Esophagus squamous epithelium (tissue), 4 donors: ENCODE data around the gene HOXB8.

Experiments used
- CTCF ChIP-seq, 6 experiments: fragments of 450-650 bp in 4 of 6; fragments of 200-600 bp in 2 of 6; sonication (generic) in 2 of 6; IDR thresholded peaks; one replicate each; pipeline ENCODE4 v1.5.1; 2016 to 2019; ENCODE audit warnings: antibody characterized with exemption in 6 of 6, mild to moderate bottlenecking in 4 of 6, moderate library complexity in 4 of 6
- POLR2A ChIP-seq, 4 donors: fragments of 450-650 bp; IDR thresholded peaks; one replicate each; pipeline ENCODE4 v1.6.1; 2017; ENCODE audit warnings: antibody characterized with exemption in 4 of 4, mild to moderate bottlenecking in 4 of 4, moderate library complexity in 3 of 4

- TF ChIP-seq CTCF (IDR thresholded peaks at IDR 0.05) (no peak), POLR2A (IDR thresholded peaks at IDR 0.05) (no peak)
Observed at GRCh38 chr17:48569240-48569582, 45.9 kb downstream of the HOXB8 start.
